WTC11 (cell line): Measurements from ENCODE around the gene CAPN13. TPM values are rescaled to one million over a fixed set of nuclear protein-coding genes. Genes with fewer than 3 reads are reported as not detected.

Source experiments
- ATAC-seq: fragments of 200-7000 bp; cut with Tn5 transposase; 2 replicates; pipeline ENCODE4 v1.10.0; 2021; ENCODE audit warnings: mild to moderate bottlenecking, moderate library complexity
- CTCF ChIA-PET: fragments of 300-600 bp; sonication (Branson Sonifier 250); formaldehyde crosslinking; loops from one replicate; lab custom pipeline; 2021; ENCODE audit warnings: antibody characterized with exemption; lab: Charles Lee
- POLR2A ChIA-PET: fragments of 350-600 bp; sonication (Branson Sonifier 250); formaldehyde crosslinking; loops from one replicate; lab custom pipeline; 2021; ENCODE audit warnings: antibody characterized with exemption; lab: Charles Lee
- DNase-seq: peaks from one replicate; pipeline ENCODE4 v3.0.0; 2021; ENCODE audit warnings: low spot score
- H3K27ac Mint-ChIP-seq: 2 replicates; pipeline ENCODE4 v1.8.0; 2021; ENCODE audit warnings: mixed read lengths
- H3K27me3 Mint-ChIP-seq: 2 replicates; pipeline ENCODE4 v1.8.0; 2021; ENCODE audit warnings: low read depth, mild to moderate bottlenecking, moderate library complexity, mixed read lengths
- H3K36me3 Mint-ChIP-seq: 2 replicates; pipeline ENCODE4 v1.8.0; 2021; ENCODE audit warnings: mixed read lengths
- H3K4me1 Mint-ChIP-seq: 2 replicates; pipeline ENCODE4 v1.8.0; 2022; ENCODE audit warnings: mixed read lengths
- H3K4me3 Mint-ChIP-seq: 2 replicates; pipeline ENCODE4 v1.8.0; 2021; ENCODE audit warnings: mild to moderate bottlenecking, moderate library complexity, mixed read lengths
- H3K9me3 Mint-ChIP-seq: 2 replicates; pipeline ENCODE4 v1.8.0; 2021; ENCODE audit warnings: mixed read lengths
- ATF3 ChIP-seq: sonication (generic); formaldehyde crosslinking; conservative IDR thresholded peaks from 2 replicates; pipeline ENCODE4 v1.8.1; 2022; ENCODE audit warnings: mild to moderate bottlenecking, missing genetic modification reagents
- E2F1 ChIP-seq: sonication (generic); formaldehyde crosslinking; IDR thresholded peaks from 2 replicates; pipeline ENCODE4 v1.8.0; 2022; ENCODE audit warnings: mild to moderate bottlenecking, missing genetic modification reagents
- E2F5 ChIP-seq: sonication (generic); formaldehyde crosslinking; IDR thresholded peaks from 2 replicates; pipeline ENCODE4 v1.8.1; 2022; ENCODE audit warnings: mild to moderate bottlenecking, moderate library complexity, missing genetic modification reagents
- EMX1 ChIP-seq: fragments of 250-450 bp; sonication (Bioruptor Pico); IDR thresholded peaks from 2 replicates; pipeline ENCODE4 v1.8.0; 2021; ENCODE audit warnings: mild to moderate bottlenecking
- ERG ChIP-seq: fragments of 250-450 bp; sonication (Bioruptor Pico); IDR thresholded peaks from 2 replicates; pipeline ENCODE4 v1.8.0; 2021; ENCODE audit warnings: mild to moderate bottlenecking
- FOXJ3 ChIP-seq: sonication (generic); formaldehyde crosslinking; IDR thresholded peaks from 2 replicates; pipeline ENCODE4 v1.9.0; 2021; ENCODE audit warnings: missing genetic modification reagents, mild to moderate bottlenecking, borderline replicate concordance
- FOXP1 ChIP-seq: sonication (generic); formaldehyde crosslinking; IDR thresholded peaks from 2 replicates; pipeline ENCODE4 v1.8.0; 2022; ENCODE audit warnings: missing genetic modification reagents, mild to moderate bottlenecking, moderate library complexity, borderline replicate concordance
- IRF2 ChIP-seq: sonication (generic); formaldehyde crosslinking; IDR thresholded peaks from 2 replicates; pipeline ENCODE4 v1.8.0; 2022; ENCODE audit warnings: low read depth, missing genetic modification reagents, borderline replicate concordance
- SP1 ChIP-seq: sonication (generic); formaldehyde crosslinking; conservative IDR thresholded peaks from 2 replicates; pipeline ENCODE4 v1.8.1; 2022; ENCODE audit warnings: missing genetic modification reagents
- ZBTB21 ChIP-seq: sonication (generic); formaldehyde crosslinking; IDR thresholded peaks from 2 replicates; pipeline ENCODE4 v1.8.1; 2023; ENCODE audit warnings: mild to moderate bottlenecking, missing genetic modification reagents, borderline replicate concordance
- ZNF121 ChIP-seq: sonication (generic); formaldehyde crosslinking; IDR thresholded peaks from 2 replicates; pipeline ENCODE4 v1.8.0; 2023; ENCODE audit warnings: missing genetic modification reagents
- ZNF138 ChIP-seq: sonication (generic); formaldehyde crosslinking; conservative IDR thresholded peaks from 2 replicates; pipeline ENCODE4 v1.8.1; 2022; ENCODE audit warnings: mild to moderate bottlenecking, moderate library complexity, missing genetic modification reagents
- ZNF219 ChIP-seq: sonication (generic); formaldehyde crosslinking; IDR thresholded peaks from 2 replicates; pipeline ENCODE4 v1.8.0; 2023; ENCODE audit warnings: missing genetic modification reagents, mild to moderate bottlenecking, borderline replicate concordance
- ZNF416 ChIP-seq: fragments of 250-450 bp; sonication (Bioruptor Pico); IDR thresholded peaks from 2 replicates; pipeline ENCODE4 v1.9.0; 2021; ENCODE audit warnings: mild to moderate bottlenecking, inconsistent platforms
- ZNF423 ChIP-seq: fragments of 250-450 bp; sonication (Bioruptor Pico); IDR thresholded peaks from 2 replicates; pipeline ENCODE4 v2.1.2; 2022; ENCODE audit warnings: mild to moderate bottlenecking, moderate library complexity
- ZSCAN18 ChIP-seq: fragments of 250-450 bp; sonication (Bioruptor Pico); IDR thresholded peaks from 2 replicates; pipeline ENCODE4 v2.1.2; 2022; ENCODE audit warnings: mild to moderate bottlenecking, moderate library complexity
- total RNA-seq: library from RNA; stranded (reverse); gene quantifications from 3 replicates; pipeline ENCODE4 v1.2.3, GENCODE V29; 2021
- TF ChIP-seq, protein P1 (sequence below): sonication (generic); formaldehyde crosslinking; IDR thresholded peaks from 2 replicates; pipeline ENCODE4 v1.8.1; 2022; ENCODE audit warnings: low read depth, mild to moderate bottlenecking, moderate library complexity, missing genetic modification reagents, borderline replicate concordance

CAPN13 gene
- total RNA-seq, 1 experiment from 2014 or later, result 1.7 TPM

DNA sequence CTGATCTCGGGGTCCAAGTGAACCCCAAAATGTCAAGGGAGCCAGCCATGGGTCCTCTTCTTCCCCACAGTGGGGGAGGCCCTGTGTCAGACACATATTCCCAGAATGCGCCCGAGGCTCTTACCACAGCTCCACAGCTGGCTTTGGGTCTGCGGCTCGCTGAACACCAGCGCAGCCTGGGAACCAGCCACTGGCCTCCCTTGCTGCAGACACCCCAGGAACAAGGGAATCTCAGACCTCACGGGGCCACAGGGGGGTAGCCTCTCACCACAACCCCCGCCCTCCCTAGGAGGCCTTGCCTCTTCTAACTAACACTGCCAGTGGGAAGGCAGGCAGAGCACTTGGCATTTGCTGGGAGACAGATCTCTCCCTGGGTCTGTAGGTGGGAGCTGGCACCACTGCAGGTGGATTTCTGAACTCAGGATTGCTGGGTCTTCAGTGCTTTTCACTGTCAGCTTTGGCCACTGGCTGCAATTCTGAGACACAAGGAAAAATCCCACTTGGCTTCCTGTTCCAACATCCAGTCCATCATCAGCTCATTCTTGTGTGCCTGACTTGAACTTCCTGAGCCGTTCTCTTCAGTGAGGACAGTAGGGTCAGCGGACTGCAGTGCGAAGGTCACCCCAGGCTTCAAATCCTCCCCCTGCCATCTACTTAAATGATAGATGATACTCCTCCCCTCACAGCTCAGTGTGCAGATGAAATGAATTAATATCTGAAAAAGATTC is 128.7 kb downstream of the CAPN13 start:
- Mint-ChIP-seq H3K4me1 (no peaks in the 10 kb centered on the region), H3K36me3 (no peaks in the 10 kb centered on the region), H3K9me3 (no peaks in the 10 kb centered on the region), H3K27me3 (no peaks in the 10 kb centered on the region), H3K27ac (no peak overlapping the region), H3K4me3 (no peak overlapping the region)
- ATAC-seq (no peak), DNase-seq (no peak)
- ChIA-PET POLR2A (no interaction called here), CTCF (interaction anchor here (1.2 kb wide), 1 partner anchor 439 kb away, joined by 3 read pairs; no protein-coding TSS in a partner anchor)
- no peak for TF ChIP-seq FOXJ3 (CRISPR knock-in tag)
- no peak for TF ChIP-seq ZBTB21 (CRISPR knock-in tag)
- no peak for TF ChIP-seq IRF2 (CRISPR knock-in tag)
- no peak for TF ChIP-seq SP1 (CRISPR knock-in tag)
- TF ChIP-seq, protein P1, sequence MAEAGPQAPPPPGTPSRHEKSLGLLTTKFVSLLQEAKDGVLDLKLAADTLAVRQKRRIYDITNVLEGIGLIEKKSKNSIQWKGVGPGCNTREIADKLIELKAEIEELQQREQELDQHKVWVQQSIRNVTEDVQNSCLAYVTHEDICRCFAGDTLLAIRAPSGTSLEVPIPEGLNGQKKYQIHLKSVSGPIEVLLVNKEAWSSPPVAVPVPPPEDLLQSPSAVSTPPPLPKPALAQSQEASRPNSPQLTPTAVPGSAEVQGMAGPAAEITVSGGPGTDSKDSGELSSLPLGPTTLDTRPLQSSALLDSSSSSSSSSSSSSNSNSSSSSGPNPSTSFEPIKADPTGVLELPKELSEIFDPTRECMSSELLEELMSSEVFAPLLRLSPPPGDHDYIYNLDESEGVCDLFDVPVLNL (CRISPR knock-in tag), result no peak
- no peak for TF ChIP-seq ZNF416 (CRISPR knock-in tag)
- TF ChIP-seq FOXP1 (CRISPR knock-in tag), result no peak

GRCh38 chr2:30677861-30678385 is 129.3 kb downstream of the CAPN13 start:
- no peaks in the 10 kb centered on the region for H3K4me1 Mint-ChIP-seq
- DNase-seq, result no peak
- no peak for ATAC-seq
- H3K4me3 Mint-ChIP-seq, result no peak overlapping the region
- ChIA-PET POLR2A (no interaction called here), CTCF (interaction anchor here (0.8 to 1.2 kb wide), 2 partner anchors 16 to 439 kb away, joined by 3 read pairs; no protein-coding TSS in a partner anchor)
- TF ChIP-seq FOXJ3 (CRISPR knock-in tag) (no peak), E2F1 (CRISPR knock-in tag) (no peak), ATF3 (CRISPR knock-in tag) (no peak), ZSCAN18 (CRISPR knock-in tag) (no peak), ZNF138 (CRISPR knock-in tag) (no peak), ZNF219 (CRISPR knock-in tag) (no peak), EMX1 (CRISPR knock-in tag) (no peak), E2F5 (CRISPR knock-in tag) (no peak), ZNF423 (CRISPR knock-in tag) (no peak), ZNF121 (CRISPR knock-in tag) (no peak), ERG (CRISPR knock-in tag) (no peak)
- H3K27me3 Mint-ChIP-seq, result no peaks in the 10 kb centered on the region
- no peaks in the 10 kb centered on the region for H3K36me3 Mint-ChIP-seq
- H3K9me3 Mint-ChIP-seq, result no peaks in the 10 kb centered on the region
- H3K27ac Mint-ChIP-seq, result no peak overlapping the region
